ENCODE data around the gene HOXB9. TPM values are rescaled to one million over a fixed set of nuclear protein-coding genes. Genes with fewer than 3 reads are reported as not detected.

HOXB9 gene
- total RNA-seq, 1 experiment from 2014 or later: 4.0 TPM

GRCh38 chr17:48603959-48604769 lies 22.0 kb downstream of the HOXB9 start:
- no peaks in the 10 kb centered on the region for H3K4me1 ChIP-seq
- H3K4me3 ChIP-seq: peak overlapping the region; percentile 62
- peak; percentile 73 to 78 for DNase-seq
- no peaks in the 10 kb centered on the region for H3K36me3 ChIP-seq
- H3K27me3 ChIP-seq: no peaks in the 10 kb centered on the region; the same call in 1 of the 2 replicates
- peak overlapping the region; percentile 48 for H3K27ac ChIP-seq
- H3K9me3 ChIP-seq (replicated peaks): no peaks in the 10 kb centered on the region

GRCh38 chr17:48601539-48602425 lies 24.4 kb downstream of the HOXB9 start:
- Histone ChIP-seq H3K27me3 (no peaks in the 10 kb centered on the region; the same call in 1 of the 2 replicates), H3K9me3 (replicated peaks) (no peaks in the 10 kb centered on the region), H3K4me1 (no peaks in the 10 kb centered on the region), H3K4me3 (no peak overlapping the region), H3K36me3 (no peaks in the 10 kb centered on the region), H3K27ac (no peak overlapping the region)
- DNase-seq: no peak

DNA sequence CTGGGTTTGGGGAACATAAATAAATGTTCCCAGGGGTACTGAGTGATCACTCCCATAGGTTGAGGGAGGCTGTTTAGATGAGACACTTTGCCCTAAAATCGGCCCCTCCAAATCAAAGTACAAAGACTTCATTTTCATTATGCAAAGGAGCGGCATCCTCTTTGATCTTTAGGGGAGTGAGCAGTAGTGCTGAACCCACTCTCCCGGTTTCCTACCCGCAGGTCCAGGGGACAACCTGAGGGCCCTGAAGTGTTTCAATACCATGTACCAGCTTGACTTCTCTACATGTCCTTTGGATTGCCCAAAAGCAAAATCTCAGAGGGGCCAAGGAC lies 25.0 kb downstream of the HOXB9 start:
- no peak overlapping the region for H3K27ac ChIP-seq

GRCh38 chr17:48600244-48601098 lies 25.7 kb downstream of the HOXB9 start:
- Histone ChIP-seq H3K27me3 (no peaks in the 10 kb centered on the region; the same call in 1 of the 2 replicates), H3K4me1 (no peaks in the 10 kb centered on the region), H3K4me3 (no peak overlapping the region), H3K36me3 (no peaks in the 10 kb centered on the region), H3K9me3 (replicated peaks) (no peaks in the 10 kb centered on the region), H3K27ac (no peak overlapping the region)
- no peak for DNase-seq

More for the DNA sequence above, 25.0 kb downstream of the HOXB9 start:
- H3K27me3 ChIP-seq: no peaks in the 10 kb centered on the region; the same call in 1 of the 2 replicates
- H3K4me1 ChIP-seq: no peaks in the 10 kb centered on the region
- no peak for DNase-seq
- no peak overlapping the region for H3K4me3 ChIP-seq
- H3K36me3 ChIP-seq: no peaks in the 10 kb centered on the region
- H3K9me3 ChIP-seq (replicated peaks): no peaks in the 10 kb centered on the region

GRCh38 chr17:48599354-48599753 lies 26.8 kb downstream of the HOXB9 start:
- peaks cover under 1% of the 10 kb centered on the region; the same call in 1 of the 2 replicates for H3K36me3 ChIP-seq
- H3K27me3 ChIP-seq: no peaks in the 10 kb centered on the region; the same call in 1 of the 2 replicates
- H3K4me3 ChIP-seq: no peak overlapping the region
- H3K27ac ChIP-seq: no peak overlapping the region
- no peaks in the 10 kb centered on the region for H3K9me3 ChIP-seq (replicated peaks)
- H3K4me1 ChIP-seq: no peaks in the 10 kb centered on the region
- no peak for DNase-seq

GRCh38 chr17:48598736-48599135 lies 27.4 kb downstream of the HOXB9 start:
- no peak for DNase-seq
- H3K4me3 ChIP-seq: peak overlapping the region; percentile 67
- peaks cover 2% of the 10 kb centered on the region; the same call in 1 of the 2 replicates for H3K36me3 ChIP-seq
- no peaks in the 10 kb centered on the region for H3K9me3 ChIP-seq (replicated peaks)
- H3K4me1 ChIP-seq: 0 out of 2 replicates have a peak, but pooled peaks cover 2% of the 10 kb centered on the region
- H3K27ac ChIP-seq: no peak overlapping the region
- H3K27me3 ChIP-seq: no peaks in the 10 kb centered on the region; the same call in 1 of the 2 replicates

- H3K9me3 ChIP-seq (replicated peaks): no peaks in the 10 kb centered on the region
- 0 out of 2 replicates have a peak, but pooled peaks cover 2% of the 10 kb centered on the region for H3K4me1 ChIP-seq
- H3K27me3 ChIP-seq: no peaks in the 10 kb centered on the region; the same call in 1 of the 2 replicates
- peak overlapping the region; percentile 13; the same call in 1 of the 2 replicates for H3K27ac ChIP-seq
- peaks cover 2% of the 10 kb centered on the region; the same call in 1 of the 2 replicates for H3K36me3 ChIP-seq
- peak; percentile 53 to 63 for DNase-seq
- peak overlapping the region; percentile 67 for H3K4me3 ChIP-seq
Observed at GRCh38 chr17:48597778-48598631, 28.2 kb downstream of the HOXB9 start.

DNA sequence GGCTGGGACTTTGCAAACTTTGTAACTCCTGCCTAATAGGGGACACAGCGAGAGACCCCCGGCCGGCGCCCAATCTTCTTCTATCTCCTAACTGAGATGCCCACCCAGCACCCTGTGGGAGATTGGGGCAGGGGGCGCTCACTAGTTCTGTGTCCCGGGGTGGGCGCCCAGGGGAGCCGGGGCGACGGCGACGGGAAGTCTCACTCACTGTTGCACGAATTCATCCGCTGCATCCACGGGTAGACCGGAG lies 28.7 kb downstream of the HOXB9 start:
- H3K9me3 ChIP-seq (replicated peaks): no peaks in the 10 kb centered on the region
- no peaks in the 10 kb centered on the region; the same call in 1 of the 2 replicates for H3K27me3 ChIP-seq
- H3K36me3 ChIP-seq: peaks cover 2% of the 10 kb centered on the region; the same call in 1 of the 2 replicates
- H3K4me3 ChIP-seq: peak overlapping the region; percentile 67
- no peak for DNase-seq
- 0 out of 2 replicates have a peak, but pooled peaks cover 6% of the 10 kb centered on the region for H3K4me1 ChIP-seq
- H3K27ac ChIP-seq: peak overlapping the region; percentile 13; the same call in 1 of the 2 replicates

GRCh38 chr17:48596735-48597527 lies 29.2 kb downstream of the HOXB9 start:
- H3K27ac ChIP-seq: no peak overlapping the region; the same call in 1 of the 2 replicates
- peak overlapping the region; percentile 67 for H3K4me3 ChIP-seq
- 0 out of 2 replicates have a peak, but pooled peaks cover 6% of the 10 kb centered on the region for H3K4me1 ChIP-seq
- H3K36me3 ChIP-seq: peaks cover 2% of the 10 kb centered on the region; the same call in 1 of the 2 replicates
- H3K27me3 ChIP-seq: no peaks in the 10 kb centered on the region; the same call in 1 of the 2 replicates
- no peak for DNase-seq
- H3K9me3 ChIP-seq (replicated peaks): no peaks in the 10 kb centered on the region

- Histone ChIP-seq H3K4me1 (0 out of 2 replicates have a peak, but pooled peaks cover 6% of the 10 kb centered on the region), H3K27ac (no peak overlapping the region), H3K4me3 (no peak overlapping the region), H3K27me3 (no peaks in the 10 kb centered on the region; the same call in 1 of the 2 replicates), H3K9me3 (replicated peaks) (no peaks in the 10 kb centered on the region), H3K36me3 (peaks cover 2% of the 10 kb centered on the region; the same call in 1 of the 2 replicates)
- no peak for DNase-seq
Observed at GRCh38 chr17:48596000-48596734, 30.0 kb downstream of the HOXB9 start.

DNA sequence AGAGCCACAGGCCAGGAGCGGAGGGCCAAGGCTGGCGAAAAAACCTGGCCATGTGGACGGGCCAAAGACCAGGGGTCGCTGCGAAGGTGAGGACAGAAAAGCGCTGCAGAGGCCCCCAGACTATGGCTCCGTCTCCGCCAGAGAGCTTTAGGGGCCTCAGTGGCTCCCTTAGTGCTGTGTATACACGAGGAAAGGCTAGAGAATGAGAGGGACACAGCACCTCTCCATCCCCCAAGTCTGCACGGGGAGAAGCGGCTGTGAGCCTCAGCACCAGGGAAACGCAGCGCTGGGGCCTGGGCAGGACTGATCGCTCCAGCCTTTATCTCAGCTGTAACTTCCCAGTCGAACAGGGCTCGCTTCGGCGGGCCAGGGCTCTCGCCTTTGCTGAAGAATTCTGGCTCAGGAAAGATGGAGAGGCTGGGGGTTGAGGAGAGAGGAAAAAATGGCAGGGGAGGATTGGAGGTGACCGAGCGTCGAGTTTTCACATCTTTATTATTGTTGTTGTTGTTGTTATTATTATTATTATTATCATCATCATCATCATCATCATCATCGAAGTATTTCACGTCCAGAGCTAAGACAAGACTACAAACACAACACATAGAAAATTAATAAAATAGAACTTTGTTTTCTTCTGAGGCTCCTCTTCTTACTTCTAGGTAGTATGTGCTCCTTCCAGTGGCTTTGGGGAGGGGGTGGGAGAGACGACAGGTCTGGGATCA lies 30.7 kb downstream of the HOXB9 start:
- Histone ChIP-seq H3K27me3 (no peaks in the 10 kb centered on the region; the same call in 1 of the 2 replicates), H3K4me3 (no peak overlapping the region), H3K27ac (no peak overlapping the region), H3K36me3 (peaks cover 2% of the 10 kb centered on the region; the same call in 1 of the 2 replicates), H3K9me3 (replicated peaks) (no peaks in the 10 kb centered on the region), H3K4me1 (0 out of 2 replicates have a peak, but pooled peaks cover 6% of the 10 kb centered on the region)
- DNase-seq: no peak

Data from SJCRH30 (cell line).